K562 (cell line): ENCODE data around the gene MKNK1. TPM values are rescaled to one million over a fixed set of nuclear protein-coding genes. Genes with fewer than 3 reads are reported as not detected.

ENCODE experiments used
- ARID1B ChIP-seq: fragments of 450-650 bp; IDR thresholded peaks from 2 replicates; pipeline ENCODE4 v1.6.1; 2016; ENCODE audit warnings: antibody characterized with exemption, mild to moderate bottlenecking, inconsistent platforms
- CC2D1A ChIP-seq: fragments of 450-650 bp; IDR thresholded peaks from 2 replicates; pipeline ENCODE4 v1.6.1; 2017; ENCODE audit warnings: mild to moderate bottlenecking
- CREB1 ChIP-seq, 2 experiments: sonication (generic) in 1 of 2; formaldehyde crosslinking in 1 of 2; IDR thresholded peaks; 2 replicates each; pipeline versions ENCODE4 v1.6.1 to v1.8.0; 2012 to 2022; ENCODE audit warnings: inconsistent platforms in 1 of 2, mild to moderate bottlenecking in 1 of 2, missing genetic modification reagents in 1 of 2, moderate library complexity in 1 of 2
- EZH2 ChIP-seq: IDR thresholded peaks from 2 replicates; pipeline ENCODE4 v1.6.1; 2012; ENCODE audit warnings: low read depth, mild to moderate bottlenecking, inconsistent platforms, low read length, borderline replicate concordance
- FOXJ3 ChIP-seq: sonication (generic); formaldehyde crosslinking; IDR thresholded peaks from 2 replicates; pipeline ENCODE4 v1.4.0; 2020; ENCODE audit warnings: mild to moderate bottlenecking, missing genetic modification reagents
- HMGN3 ChIP-seq: IDR thresholded peaks from 2 replicates; pipeline ENCODE4 v1.6.1; 2011; ENCODE audit warnings: borderline replicate concordance, low read depth, mild to moderate bottlenecking, mixed read lengths, low read length; ENCODE audit not compliant: insufficient read length; ENCODE audit errors: extremely low read depth
- NFXL1 ChIP-seq: fragments of 450-650 bp; formaldehyde crosslinking; IDR thresholded peaks from 2 replicates; pipeline ENCODE4 v1.4.0; 2021; ENCODE audit warnings: mild to moderate bottlenecking
- NFYB ChIP-seq: IDR thresholded peaks from 2 replicates; pipeline ENCODE4 v1.6.1; 2011; ENCODE audit warnings: mild to moderate bottlenecking, moderate library complexity; ENCODE audit not compliant: insufficient read length; ENCODE audit errors: extremely low read depth
- PHF20 ChIP-seq: fragments of 450-650 bp; IDR thresholded peaks from 2 replicates; pipeline ENCODE4 v1.6.1; 2018; ENCODE audit not compliant: partially characterized antibody
- POLR2A ChIP-seq: fragments of 450-650 bp; conservative IDR thresholded peaks from 2 replicates; pipeline ENCODE4 v1.6.1; 2016
- TBL1XR1 ChIP-seq, 2 experiments: IDR thresholded peaks; 2 replicates each; pipeline ENCODE4 v1.6.1; 2012; ENCODE audit warnings: improper control_type of control experiment in 2 of 2, low read length in 2 of 2, mild to moderate bottlenecking in 1 of 2
- UBTF ChIP-seq, 2 experiments: IDR thresholded peaks; 2 replicates each; pipeline ENCODE4 v1.6.1; 2012; ENCODE audit warnings: improper control_type of control experiment in 2 of 2, low read depth in 2 of 2, low read length in 2 of 2, borderline replicate concordance in 1 of 2
- XRCC4 ChIP-seq: IDR thresholded peaks from one replicate; pipeline ENCODE4 v1.6.1; 2011; ENCODE audit not compliant: insufficient read depth, insufficient read length; ENCODE audit errors: extremely low read depth
- ZKSCAN1 ChIP-seq: fragments of 150-350 bp; IDR thresholded peaks from 2 replicates; pipeline ENCODE4 v1.6.1; 2016; ENCODE audit warnings: low read depth, low read length
- ZNF212 ChIP-seq: fragments of 450-650 bp; formaldehyde crosslinking; IDR thresholded peaks from 2 replicates; pipeline ENCODE4 v1.4.0; 2020; ENCODE audit warnings: mild to moderate bottlenecking
- ZNF274 ChIP-seq: IDR thresholded peaks from 2 replicates; pipeline ENCODE4 v1.6.1; 2011; ENCODE audit warnings: low read depth, mild to moderate bottlenecking, low read length, moderate library complexity, borderline replicate concordance
- ZNF384 ChIP-seq: IDR thresholded peaks from 2 replicates; pipeline ENCODE4 v1.6.1; 2012; ENCODE audit warnings: low read depth, low read length, improper control_type of control experiment
- polyA plus RNA-seq, 8 experiments: library from polyadenylated mRNA; depleted of rRNA in 4 of 8; stranded (reverse) in 5 of 8; unstranded in 3 of 8; fragments of >200 nt; fragmentation: Nextera tagmentation in 2 of 8; fragmentation: Illumina TruSeq in 1 of 8; extraction: Ambion mirVana in 2 of 8; extraction: Trizol in 1 of 8; gene quantifications; 2 replicates each; pipeline versions ENCODE4 v1.2.1 to v1.2.3, GENCODE V29; 2011 to 2014; ENCODE audit warnings: inconsistent platforms in 1 of 8, missing spikeins in 1 of 8
- total RNA-seq, 7 experiments: library from RNA; depleted of rRNA in 6 of 7; stranded (reverse); fragments of >200 nt in 6 of 7; fragmentation: Illumina TruSeq in 2 of 7; extraction: Trizol in 2 of 7; gene quantifications; 2 replicates each; pipeline versions ENCODE4 v1.2.1 to v1.2.3, GENCODE V29; 2011 to 2021; ENCODE audit warnings: low replicate concordance in 1 of 7
- TF ChIP-seq, protein P1 (sequence below): fragments of 450-650 bp; IDR thresholded peaks from 2 replicates; pipeline ENCODE4 v1.6.1; 2014; ENCODE audit warnings: low read depth, mild to moderate bottlenecking, moderate library complexity, borderline replicate concordance
- TF ChIP-seq, protein P2 (sequence below): IDR thresholded peaks from 2 replicates; pipeline ENCODE4 v1.6.1; 2016; ENCODE audit warnings: missing genetic modification characterization, missing compliant biosample characterization
- TF ChIP-seq, protein P3 (sequence below): sonication (generic); formaldehyde crosslinking; IDR thresholded peaks from 2 replicates; pipeline ENCODE4 v1.9.0; 2022; ENCODE audit warnings: mild to moderate bottlenecking, missing genetic modification reagents
- TF ChIP-seq, protein P4 (sequence below): fragments of 450-650 bp; IDR thresholded peaks from 2 replicates; pipeline ENCODE4 v1.6.1; 2016

MKNK1 gene
- total and polyA plus RNA-seq, 9 of the 15 experiments (the other 6 are each of a cell fraction or from before 2014, with no cell fraction given): 27.7 to 51.3 (median 43.7) TPM

- no peak for TF ChIP-seq PHF20
- no peak for TF ChIP-seq NFYB
- TF ChIP-seq ZKSCAN1: peak; percentile 73; the same call in 1 of the 2 replicates
- TF ChIP-seq EZH2: no peak
- TF ChIP-seq ZNF274: peak; percentile 73; the same call in 1 of the 2 replicates
- no peak for TF ChIP-seq FOXJ3 (CRISPR knock-in tag)
- no peak for TF ChIP-seq ZNF384
- TF ChIP-seq, protein P1, sequence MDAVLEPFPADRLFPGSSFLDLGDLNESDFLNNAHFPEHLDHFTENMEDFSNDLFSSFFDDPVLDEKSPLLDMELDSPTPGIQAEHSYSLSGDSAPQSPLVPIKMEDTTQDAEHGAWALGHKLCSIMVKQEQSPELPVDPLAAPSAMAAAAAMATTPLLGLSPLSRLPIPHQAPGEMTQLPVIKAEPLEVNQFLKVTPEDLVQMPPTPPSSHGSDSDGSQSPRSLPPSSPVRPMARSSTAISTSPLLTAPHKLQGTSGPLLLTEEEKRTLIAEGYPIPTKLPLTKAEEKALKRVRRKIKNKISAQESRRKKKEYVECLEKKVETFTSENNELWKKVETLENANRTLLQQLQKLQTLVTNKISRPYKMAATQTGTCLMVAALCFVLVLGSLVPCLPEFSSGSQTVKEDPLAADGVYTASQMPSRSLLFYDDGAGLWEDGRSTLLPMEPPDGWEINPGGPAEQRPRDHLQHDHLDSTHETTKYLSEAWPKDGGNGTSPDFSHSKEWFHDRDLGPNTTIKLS: no peak
- TF ChIP-seq, protein P2, sequence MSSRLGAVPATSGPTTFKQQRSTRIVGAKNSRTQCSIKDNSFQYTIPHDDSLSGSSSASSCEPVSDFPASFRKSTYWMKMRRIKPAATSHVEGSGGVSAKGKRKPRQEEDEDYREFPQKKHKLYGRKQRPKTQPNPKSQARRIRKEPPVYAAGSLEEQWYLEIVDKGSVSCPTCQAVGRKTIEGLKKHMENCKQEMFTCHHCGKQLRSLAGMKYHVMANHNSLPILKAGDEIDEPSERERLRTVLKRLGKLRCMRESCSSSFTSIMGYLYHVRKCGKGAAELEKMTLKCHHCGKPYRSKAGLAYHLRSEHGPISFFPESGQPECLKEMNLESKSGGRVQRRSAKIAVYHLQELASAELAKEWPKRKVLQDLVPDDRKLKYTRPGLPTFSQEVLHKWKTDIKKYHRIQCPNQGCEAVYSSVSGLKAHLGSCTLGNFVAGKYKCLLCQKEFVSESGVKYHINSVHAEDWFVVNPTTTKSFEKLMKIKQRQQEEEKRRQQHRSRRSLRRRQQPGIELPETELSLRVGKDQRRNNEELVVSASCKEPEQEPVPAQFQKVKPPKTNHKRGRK (tag): no peak
- peak; percentile 96; the same call in 1 of the 2 replicates for TF ChIP-seq CC2D1A
- TF ChIP-seq UBTF (IDR thresholded peaks at IDR 0.05; ENCODE audit: borderline replicate concordance in 1 of 2, low read depth in 2 of 2, low read length in 2 of 2): peak; percentile 42 to 60; a peak in 1 of 4 replicates
- peak; percentile 93 to 95 for TF ChIP-seq TBL1XR1 (IDR thresholded peaks at IDR 0.05; ENCODE audit: low read length in 2 of 2)
- peak; percentile 53; the same call in 1 of the 2 replicates for TF ChIP-seq NFXL1 (CRISPR knock-in tag)
- no peak for TF ChIP-seq POLR2A
- TF ChIP-seq CREB1 (IDR thresholded peaks at IDR 0.05): peak; percentile 72
- TF ChIP-seq CREB1 (CRISPR knock-in tag; IDR thresholded peaks at IDR 0.05): 0 out of 2 replicates have a peak, but pooled peaks have one; percentile 18
- TF ChIP-seq, protein P3, sequence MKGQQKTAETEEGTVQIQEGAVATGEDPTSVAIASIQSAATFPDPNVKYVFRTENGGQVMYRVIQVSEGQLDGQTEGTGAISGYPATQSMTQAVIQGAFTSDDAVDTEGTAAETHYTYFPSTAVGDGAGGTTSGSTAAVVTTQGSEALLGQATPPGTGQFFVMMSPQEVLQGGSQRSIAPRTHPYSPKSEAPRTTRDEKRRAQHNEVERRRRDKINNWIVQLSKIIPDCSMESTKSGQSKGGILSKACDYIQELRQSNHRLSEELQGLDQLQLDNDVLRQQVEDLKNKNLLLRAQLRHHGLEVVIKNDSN: peak; percentile 87
- no peak for TF ChIP-seq XRCC4
- TF ChIP-seq HMGN3: peak; percentile 83
- TF ChIP-seq, protein P4, sequence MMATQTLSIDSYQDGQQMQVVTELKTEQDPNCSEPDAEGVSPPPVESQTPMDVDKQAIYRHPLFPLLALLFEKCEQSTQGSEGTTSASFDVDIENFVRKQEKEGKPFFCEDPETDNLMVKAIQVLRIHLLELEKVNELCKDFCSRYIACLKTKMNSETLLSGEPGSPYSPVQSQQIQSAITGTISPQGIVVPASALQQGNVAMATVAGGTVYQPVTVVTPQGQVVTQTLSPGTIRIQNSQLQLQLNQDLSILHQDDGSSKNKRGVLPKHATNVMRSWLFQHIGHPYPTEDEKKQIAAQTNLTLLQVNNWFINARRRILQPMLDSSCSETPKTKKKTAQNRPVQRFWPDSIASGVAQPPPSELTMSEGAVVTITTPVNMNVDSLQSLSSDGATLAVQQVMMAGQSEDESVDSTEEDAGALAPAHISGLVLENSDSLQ: peak; percentile 46; the same call in 1 of the 2 replicates
- TF ChIP-seq ZNF212 (CRISPR knock-in tag): no peak
- peak; percentile 99 for TF ChIP-seq ARID1B
These were observed 59.4 kb downstream of the MKNK1 start (continued) for GRCh38 chr1:46544561-46545240.
